Fibroblast of lung (primary cell): ENCODE measurements around the gene ARMC6. TPM values are rescaled to one million over a fixed set of nuclear protein-coding genes. Genes with fewer than 3 reads are reported as not detected.

Experiments used
- DNase-seq, 2 donors: peaks; one replicate each; pipeline versions ENCODE4 v3.0.0 to v3.0.0-alpha.2; 2010; ENCODE audit warnings: low read depth in 2 of 2
- H2AFZ ChIP-seq: 2 replicates; pipeline ENCODE4 v1.5.1; 2012; ENCODE audit warnings: low read length, control low read depth, inconsistent platforms
- H3K27ac ChIP-seq: 2 replicates; pipeline ENCODE4 v1.5.1; 2011; ENCODE audit warnings: low read length, control low read depth; ENCODE audit not compliant: insufficient read depth
- H3K27me3 ChIP-seq: 2 replicates; pipeline ENCODE4 v1.5.1; 2011; ENCODE audit warnings: mild to moderate bottlenecking, low read length; ENCODE audit not compliant: control insufficient read depth, insufficient read depth
- H3K36me3 ChIP-seq: 2 replicates; pipeline ENCODE4 v1.5.1; 2011; ENCODE audit warnings: low read length; ENCODE audit not compliant: control insufficient read depth, insufficient read depth
- H3K4me1 ChIP-seq: 2 replicates; pipeline ENCODE4 v1.5.1; 2011; ENCODE audit warnings: low read length; ENCODE audit not compliant: control insufficient read depth, insufficient read depth; ENCODE audit errors: extremely low read depth
- H3K4me2 ChIP-seq: 2 replicates; pipeline ENCODE4 v1.5.1; 2011; ENCODE audit warnings: low read length, control low read depth; ENCODE audit not compliant: insufficient read depth; ENCODE audit errors: extremely low read depth
- H3K4me3 ChIP-seq, 4 experiments: fragments of 200-600 bp in 1 of 4; sonication (generic) in 1 of 4; replicated peaks in 1 of 4; 2 replicates each; pipeline ENCODE4 v1.5.1; 2011 to 2016; ENCODE audit warnings: low read length in 4 of 4, low read depth in 3 of 4, mild to moderate bottlenecking in 3 of 4, control low read depth in 2 of 4, inconsistent platforms in 1 of 4, mixed read lengths in 1 of 4; ENCODE audit not compliant: insufficient read depth in 1 of 4; ENCODE audit errors: control extremely low read depth in 1 of 4
- H3K79me2 ChIP-seq: 2 replicates; pipeline ENCODE4 v1.5.1; 2012; ENCODE audit warnings: mild to moderate bottlenecking, low read length, inconsistent platforms; ENCODE audit not compliant: control insufficient read depth, insufficient read depth
- H3K9ac ChIP-seq: 2 replicates; pipeline ENCODE4 v1.5.1; 2011; ENCODE audit warnings: mild to moderate bottlenecking, low read length, control low read depth; ENCODE audit not compliant: insufficient read depth
- H3K9me3 ChIP-seq: 2 replicates; pipeline ENCODE4 v1.5.1; 2012; ENCODE audit warnings: low read depth, low read length; ENCODE audit not compliant: control insufficient read depth, insufficient read depth
- H4K20me1 ChIP-seq: 2 replicates; pipeline ENCODE4 v1.5.1; 2011; ENCODE audit warnings: low read length; ENCODE audit not compliant: control insufficient read depth, insufficient read depth; ENCODE audit errors: extremely low read depth
- EZH2 ChIP-seq: IDR thresholded peaks from 2 replicates; pipeline ENCODE4 v1.5.1; 2012; ENCODE audit warnings: low read length, control low read depth, mild to moderate bottlenecking; ENCODE audit errors: missing control alignments
- polyA plus RNA-seq, 2 donors: library from polyadenylated mRNA; depleted of rRNA in 1 of 2; stranded (reverse) in 1 of 2; unstranded in 1 of 2; fragments of >200 nt; gene quantifications; 2 replicates each; pipeline ENCODE4 v1.2.1, GENCODE V29; 2011 to 2012; ENCODE audit warnings: missing spikeins in 1 of 2
- total RNA-seq: library from RNA; depleted of rRNA; stranded (reverse); fragments of >200 nt; gene quantifications from 2 replicates; pipeline ENCODE4 v1.2.1, GENCODE V29; 2014
- TF ChIP-seq, protein P1 (sequence below), 2 donors: IDR thresholded peaks in 1 of 2; conservative IDR thresholded peaks in 1 of 2; 1 replicate in 1 of 2; 2 replicates in 1 of 2; pipeline ENCODE4 v1.5.1; 2011 to 2012; ENCODE audit warnings: low read length in 2 of 2, control low read depth in 1 of 2, inconsistent platforms in 1 of 2, low read depth in 1 of 2, mild to moderate bottlenecking in 1 of 2

ARMC6 gene
- total and polyA plus RNA-seq, 2 donors (not counting 1 experiment from before 2014, with no cell fraction given) = 14.0 to 35.8 TPM

DNA sequence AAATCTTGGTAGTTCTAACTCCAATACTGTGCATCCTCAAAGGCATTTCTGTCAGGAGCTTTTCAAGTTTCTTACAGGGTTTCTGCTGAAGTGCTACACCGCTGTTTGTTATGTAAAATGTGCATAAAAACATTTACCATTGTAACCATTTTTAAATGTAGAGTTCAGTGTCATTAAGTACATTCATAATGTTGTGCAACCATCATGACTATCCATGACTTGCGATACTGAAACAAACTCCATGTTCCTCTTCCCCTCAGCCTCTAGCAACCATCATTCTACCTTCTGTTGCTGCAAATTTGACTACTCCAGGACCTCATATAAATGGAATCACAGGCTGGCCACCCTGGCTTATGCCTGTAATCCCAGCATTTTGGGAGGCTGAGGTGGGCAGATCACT, 16.0 kb downstream of the ARMC6 start:
- no peak overlapping the region for H3K4me2 ChIP-seq

DNA sequence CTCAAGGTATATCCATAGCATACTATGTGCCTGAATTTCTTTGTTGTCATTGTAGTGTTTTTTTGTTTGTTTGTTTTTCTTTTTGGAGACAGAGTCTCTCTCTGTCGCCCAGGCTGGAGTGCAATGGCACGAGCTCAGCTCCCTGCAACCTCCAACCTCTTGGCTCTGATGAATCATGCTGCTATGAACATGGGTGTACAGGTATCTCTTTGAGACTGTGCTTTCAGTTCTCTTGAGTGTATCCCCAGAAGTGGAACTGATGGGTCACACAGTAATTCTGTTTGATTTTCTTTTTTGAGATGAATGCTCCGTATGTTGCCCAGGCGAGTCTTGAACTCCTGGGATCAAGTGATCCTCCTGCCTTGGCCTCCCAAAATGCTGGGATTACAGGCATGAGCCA, 16.7 kb downstream of the ARMC6 start:
- Histone ChIP-seq H3K4me1 (no peaks in the 10 kb centered on the region), H3K4me2 (no peak overlapping the region), H3K27me3 (no peaks in the 10 kb centered on the region), H3K9ac (no peak overlapping the region), H3K9me3 (no peaks in the 10 kb centered on the region), H3K27ac (no peak overlapping the region), H3K79me2 (no peaks in the 10 kb centered on the region), H3K36me3 (peaks cover 26% of the 10 kb centered on the region), H2AFZ (no peak overlapping the region), H3K4me3 (no peak overlapping the region), H4K20me1 (peaks cover 1% of the 10 kb centered on the region)
- no peak for TF ChIP-seq EZH2
- TF ChIP-seq, protein P1, sequence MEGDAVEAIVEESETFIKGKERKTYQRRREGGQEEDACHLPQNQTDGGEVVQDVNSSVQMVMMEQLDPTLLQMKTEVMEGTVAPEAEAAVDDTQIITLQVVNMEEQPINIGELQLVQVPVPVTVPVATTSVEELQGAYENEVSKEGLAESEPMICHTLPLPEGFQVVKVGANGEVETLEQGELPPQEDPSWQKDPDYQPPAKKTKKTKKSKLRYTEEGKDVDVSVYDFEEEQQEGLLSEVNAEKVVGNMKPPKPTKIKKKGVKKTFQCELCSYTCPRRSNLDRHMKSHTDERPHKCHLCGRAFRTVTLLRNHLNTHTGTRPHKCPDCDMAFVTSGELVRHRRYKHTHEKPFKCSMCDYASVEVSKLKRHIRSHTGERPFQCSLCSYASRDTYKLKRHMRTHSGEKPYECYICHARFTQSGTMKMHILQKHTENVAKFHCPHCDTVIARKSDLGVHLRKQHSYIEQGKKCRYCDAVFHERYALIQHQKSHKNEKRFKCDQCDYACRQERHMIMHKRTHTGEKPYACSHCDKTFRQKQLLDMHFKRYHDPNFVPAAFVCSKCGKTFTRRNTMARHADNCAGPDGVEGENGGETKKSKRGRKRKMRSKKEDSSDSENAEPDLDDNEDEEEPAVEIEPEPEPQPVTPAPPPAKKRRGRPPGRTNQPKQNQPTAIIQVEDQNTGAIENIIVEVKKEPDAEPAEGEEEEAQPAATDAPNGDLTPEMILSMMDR (conservative IDR thresholded peaks at IDR 0.05 in 1 of 2, IDR thresholded peaks at IDR 0.05 in 1 of 2; ENCODE audit: low read depth in 1 of 2, low read length in 2 of 2) = no peak
- DNase-seq = no peak

More for the DNA sequence above, 16.0 kb downstream of the ARMC6 start:
- Histone ChIP-seq H3K9me3 (no peaks in the 10 kb centered on the region), H3K79me2 (no peaks in the 10 kb centered on the region), H4K20me1 (peaks cover 1% of the 10 kb centered on the region), H3K4me3 (no peak overlapping the region), H2AFZ (no peak overlapping the region), H3K9ac (no peak overlapping the region), H3K27me3 (no peaks in the 10 kb centered on the region), H3K27ac (no peak overlapping the region), H3K36me3 (peaks cover 21% of the 10 kb centered on the region), H3K4me1 (no peaks in the 10 kb centered on the region)
- peak in 1 of 2 donors; percentile 28 for DNase-seq
- TF ChIP-seq, protein P1 (conservative IDR thresholded peaks at IDR 0.05 in 1 of 2, IDR thresholded peaks at IDR 0.05 in 1 of 2; ENCODE audit: low read depth in 1 of 2, low read length in 2 of 2) = no peak
- no peak for TF ChIP-seq EZH2

DNA sequence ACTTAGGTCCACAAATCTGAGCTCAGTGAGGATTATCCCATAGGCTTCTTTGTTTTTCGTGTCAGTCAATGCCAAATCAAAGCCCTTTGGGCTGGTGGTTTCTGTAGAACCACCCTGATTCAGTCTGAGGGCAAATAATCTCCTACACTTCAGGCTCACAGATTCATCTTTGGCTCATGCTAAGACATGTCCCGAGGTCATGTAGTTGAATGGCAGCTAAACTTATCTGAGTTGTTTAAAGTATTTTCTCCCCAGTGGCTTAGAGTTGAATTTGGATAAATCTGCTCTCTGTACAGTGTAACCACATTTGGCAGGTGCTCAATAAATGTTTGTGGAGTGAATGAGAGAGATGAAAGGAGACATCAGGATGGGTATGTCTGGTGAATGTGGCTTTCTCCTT, 17.3 kb downstream of the ARMC6 start:
- Histone ChIP-seq H2AFZ (no peak overlapping the region), H3K4me1 (no peaks in the 10 kb centered on the region), H3K79me2 (no peaks in the 10 kb centered on the region), H3K9ac (no peak overlapping the region), H3K4me2 (no peak overlapping the region), H3K4me3 (no peak overlapping the region), H3K36me3 (peaks cover 28% of the 10 kb centered on the region), H3K9me3 (no peaks in the 10 kb centered on the region), H3K27me3 (no peaks in the 10 kb centered on the region), H3K27ac (no peak overlapping the region), H4K20me1 (peaks cover 1% of the 10 kb centered on the region)
- TF ChIP-seq, protein P1 (conservative IDR thresholded peaks at IDR 0.05 in 1 of 2, IDR thresholded peaks at IDR 0.05 in 1 of 2; ENCODE audit: low read depth in 1 of 2, low read length in 2 of 2) = no peak
- no peak for TF ChIP-seq EZH2
- no peak for DNase-seq
